HG03060 (cell line): ENCODE results near the gene ZMAT3.
"Not testable (repeated sequence)": the region's sequence is repeated elsewhere in the genome, so short reads cannot be mapped to it uniquely, and the experiment has no call there.

ENCODE experiments used
- ATAC-seq: cut with Tn5 transposase; IDR thresholded peaks from one replicate; pipeline ENCODE4 v1.9.1; 2021; ENCODE audit warnings: low read depth, moderate number of reproducible peaks; ENCODE audit not compliant: unreplicated experiment

The ZMAT3 gene

DNA sequence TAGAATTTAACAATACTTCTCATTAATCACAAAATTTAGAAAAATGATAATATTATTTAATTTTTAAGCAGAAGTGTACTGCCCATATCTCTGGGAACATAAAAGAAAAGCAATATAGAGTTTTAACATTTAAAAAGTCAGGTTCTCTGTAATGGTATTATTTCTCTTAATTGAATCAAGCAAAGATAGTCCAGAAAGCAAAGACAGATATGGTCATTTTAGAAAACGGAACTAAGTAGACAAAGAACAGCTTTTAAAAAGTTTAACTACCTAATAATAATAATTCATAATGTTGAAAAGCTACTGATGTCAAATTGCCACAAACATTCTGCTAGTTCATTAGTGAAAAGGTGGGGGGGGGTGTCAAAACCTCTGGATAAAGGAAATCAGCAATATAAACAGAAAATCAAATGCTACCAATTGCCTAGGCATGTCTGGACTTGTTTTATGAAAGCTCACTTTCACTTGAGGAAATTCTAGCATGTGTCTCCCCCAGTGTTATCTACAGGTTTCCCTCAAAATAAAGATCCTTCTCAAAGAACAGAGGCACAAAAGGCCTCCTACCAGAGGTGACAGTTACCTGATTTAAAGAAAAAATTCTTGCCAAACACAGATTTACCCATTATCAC lies 1.7 kb downstream of the ZMAT3 start:
- ATAC-seq, result no peak

DNA sequence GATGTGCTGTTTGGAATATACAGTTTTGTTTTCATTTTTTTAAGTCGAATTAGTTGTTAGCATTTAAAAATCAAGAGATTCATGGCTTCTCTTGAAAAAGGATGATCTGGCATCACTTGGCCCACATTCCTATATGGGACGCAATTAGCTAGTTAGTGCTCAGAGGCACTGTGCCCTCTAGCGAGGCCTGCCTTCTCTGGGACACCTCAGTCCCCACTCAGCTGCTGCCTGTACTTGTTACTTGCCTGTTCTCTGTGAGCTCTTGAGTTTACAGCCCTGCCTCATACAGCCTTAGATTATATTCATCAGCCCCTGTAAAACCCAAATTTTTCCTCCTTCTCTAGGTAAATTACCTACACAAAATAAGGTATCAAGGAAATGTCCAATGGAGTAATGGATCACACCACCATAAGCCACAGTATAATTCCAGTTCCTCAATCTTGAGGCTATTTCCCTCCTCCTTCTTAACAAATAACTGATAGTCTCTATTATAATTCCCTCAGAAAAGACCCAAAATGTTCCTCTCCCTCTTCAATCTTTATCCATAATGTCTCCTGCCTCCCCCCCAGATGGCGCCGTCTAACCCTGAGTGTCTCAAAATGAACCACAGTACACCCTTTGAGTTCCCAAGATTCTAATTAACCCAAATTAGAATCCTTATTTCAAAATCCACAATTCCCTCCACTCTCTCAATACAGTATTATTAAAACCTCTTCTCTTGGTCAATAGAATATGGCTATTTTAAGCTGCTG lies 2.7 kb downstream of the ZMAT3 start:
- ATAC-seq, result no peak

DNA sequence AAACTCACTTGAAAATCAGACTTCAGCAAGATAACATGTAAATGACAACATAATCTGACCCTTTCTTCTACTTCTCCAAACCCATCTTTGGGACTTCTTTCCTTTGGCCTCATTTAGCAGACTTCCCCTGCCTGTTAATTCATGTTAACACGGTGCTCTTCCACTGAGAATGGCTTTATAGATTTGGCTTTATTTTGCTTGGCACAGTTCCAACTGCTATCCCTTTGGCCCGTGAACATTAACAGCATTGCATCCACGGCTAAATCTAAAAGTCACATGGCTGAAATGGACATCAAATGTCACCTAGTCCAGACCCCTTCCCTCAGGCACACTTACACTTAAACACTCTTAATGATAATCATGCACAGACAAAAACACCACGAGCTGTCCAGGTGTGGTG lies 3.8 kb downstream of the ZMAT3 start:
- ATAC-seq, result no peak

DNA sequence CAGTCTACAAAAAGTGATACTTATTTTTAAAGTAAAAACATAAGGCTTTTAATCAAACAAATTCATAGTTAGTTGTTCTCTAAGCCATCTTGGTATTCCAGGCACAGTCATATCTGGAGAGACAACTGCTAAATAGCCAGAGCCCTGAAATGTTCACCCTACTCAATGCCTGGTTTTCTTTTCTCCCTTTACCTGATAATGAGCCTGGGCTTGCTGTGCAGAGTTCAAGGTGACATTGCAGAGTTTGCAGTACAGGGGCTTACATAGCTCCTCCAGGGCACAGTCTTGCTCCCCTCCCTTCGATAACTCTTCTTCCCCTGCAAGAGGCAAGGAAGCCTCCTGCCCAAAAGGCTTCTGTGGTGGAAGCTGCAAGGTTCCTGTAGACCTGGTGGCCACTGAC lies 4.3 kb downstream of the ZMAT3 start:
- ATAC-seq, result no peak

DNA sequence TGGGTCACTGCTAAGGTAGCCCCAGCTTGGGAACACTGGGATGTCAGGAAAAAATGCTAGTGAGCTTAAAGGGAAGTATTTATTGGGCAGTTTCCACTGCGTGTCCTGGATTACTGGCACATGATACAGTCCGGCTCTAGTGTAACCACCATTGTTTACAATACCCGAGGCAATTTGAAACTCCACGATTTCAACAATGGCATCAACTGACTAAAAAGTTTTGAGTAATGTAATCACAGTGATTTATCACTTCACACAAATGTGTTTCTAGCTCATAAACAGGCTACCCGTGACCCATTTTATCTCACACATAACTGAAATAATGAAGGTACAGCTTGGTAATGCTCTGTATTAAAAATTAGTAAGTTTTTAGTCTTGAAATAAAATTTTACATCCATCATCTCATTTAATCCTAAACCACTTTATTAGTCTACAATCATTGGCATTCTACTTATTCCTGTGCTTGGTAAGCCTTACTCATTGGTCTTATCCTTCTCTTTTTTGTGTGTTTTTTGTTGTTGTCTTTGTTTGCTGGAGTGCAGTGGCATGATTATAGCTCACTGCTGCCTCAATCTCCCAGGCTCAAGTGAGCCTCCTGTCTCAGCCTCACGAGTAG lies 7.6 kb downstream of the ZMAT3 start:
- ATAC-seq, result no peak

DNA sequence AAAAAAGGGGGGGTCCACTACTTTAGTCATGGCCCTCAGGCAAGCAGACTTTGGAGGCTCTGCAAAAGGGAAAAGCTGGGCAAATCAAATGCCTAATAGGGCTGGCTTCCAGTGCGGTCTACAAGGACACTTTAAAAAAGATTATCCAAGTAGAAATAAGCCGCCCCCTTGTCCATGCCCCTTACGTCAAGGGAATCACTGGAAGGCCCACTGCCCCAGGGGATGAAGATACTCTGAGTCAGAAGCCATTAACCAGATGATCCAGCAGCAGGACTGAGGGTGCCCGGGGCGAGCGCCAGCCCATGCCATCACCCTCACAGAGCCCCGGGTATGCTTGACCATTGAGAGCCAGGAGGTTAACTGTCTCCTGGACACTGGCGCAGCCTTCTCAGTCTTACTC lies 15.3 kb downstream of the ZMAT3 start:
- ATAC-seq, result no peak

DNA sequence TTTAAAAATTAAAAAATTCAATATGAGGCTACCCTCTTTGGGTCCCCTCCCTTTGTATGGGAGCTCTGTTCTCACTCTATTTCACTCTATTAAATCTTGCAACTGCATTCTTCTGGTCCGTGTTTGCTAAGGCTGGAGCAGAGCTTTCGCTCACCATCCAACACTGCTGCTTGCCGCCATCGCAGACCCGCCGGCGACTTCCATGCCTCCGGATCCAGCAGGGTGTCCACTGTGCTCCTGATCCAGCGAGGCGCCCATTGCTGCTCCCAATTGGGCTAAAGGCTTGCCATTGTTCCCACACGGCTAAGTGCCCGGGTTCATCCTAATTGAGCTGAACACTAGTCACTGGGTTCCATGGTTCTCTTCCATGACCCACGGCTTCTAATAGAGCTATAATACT lies 17.0 kb downstream of the ZMAT3 start:
- not testable (repeated sequence) for ATAC-seq

DNA sequence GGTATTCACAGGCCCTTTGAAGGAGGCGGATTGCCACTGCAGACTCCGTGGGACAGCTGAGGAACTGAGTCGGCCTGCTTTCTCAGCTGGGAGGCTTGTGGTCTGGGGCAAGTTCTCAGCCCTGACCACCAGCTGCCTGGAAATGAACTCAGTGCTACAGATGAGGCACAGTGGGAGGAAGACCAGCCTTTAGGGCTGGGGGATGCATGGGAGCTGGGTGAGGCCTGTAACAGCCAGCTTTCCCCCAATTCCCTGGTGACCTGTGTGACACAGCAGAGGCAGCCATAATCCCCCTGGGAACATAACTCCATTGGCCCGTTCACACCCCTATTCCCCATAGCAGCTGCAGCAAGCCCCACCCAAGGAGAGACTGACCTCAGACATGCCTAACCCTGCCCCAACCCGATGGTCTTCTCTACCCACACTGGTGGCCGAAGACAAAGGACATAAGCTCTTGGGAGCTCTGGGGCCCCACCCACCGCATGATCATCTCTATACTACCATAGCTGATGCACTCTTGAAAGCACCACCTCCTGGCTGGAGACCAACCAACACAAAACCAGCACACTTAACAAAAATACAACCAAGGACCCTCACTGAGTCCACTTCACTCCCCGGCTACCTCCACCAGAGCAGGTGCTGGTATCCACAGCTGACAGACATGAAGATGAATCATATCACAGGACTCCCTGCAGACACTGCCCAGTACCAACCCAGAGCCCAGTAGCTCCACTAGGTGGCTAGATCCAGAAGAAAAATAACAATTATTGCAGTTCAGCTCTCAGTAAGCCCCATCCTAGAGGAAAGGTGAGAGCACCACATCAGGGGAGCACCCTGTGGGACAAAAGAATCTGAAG lies 24.9 kb downstream of the ZMAT3 start:
- ATAC-seq, result peak; percentile 82

DNA sequence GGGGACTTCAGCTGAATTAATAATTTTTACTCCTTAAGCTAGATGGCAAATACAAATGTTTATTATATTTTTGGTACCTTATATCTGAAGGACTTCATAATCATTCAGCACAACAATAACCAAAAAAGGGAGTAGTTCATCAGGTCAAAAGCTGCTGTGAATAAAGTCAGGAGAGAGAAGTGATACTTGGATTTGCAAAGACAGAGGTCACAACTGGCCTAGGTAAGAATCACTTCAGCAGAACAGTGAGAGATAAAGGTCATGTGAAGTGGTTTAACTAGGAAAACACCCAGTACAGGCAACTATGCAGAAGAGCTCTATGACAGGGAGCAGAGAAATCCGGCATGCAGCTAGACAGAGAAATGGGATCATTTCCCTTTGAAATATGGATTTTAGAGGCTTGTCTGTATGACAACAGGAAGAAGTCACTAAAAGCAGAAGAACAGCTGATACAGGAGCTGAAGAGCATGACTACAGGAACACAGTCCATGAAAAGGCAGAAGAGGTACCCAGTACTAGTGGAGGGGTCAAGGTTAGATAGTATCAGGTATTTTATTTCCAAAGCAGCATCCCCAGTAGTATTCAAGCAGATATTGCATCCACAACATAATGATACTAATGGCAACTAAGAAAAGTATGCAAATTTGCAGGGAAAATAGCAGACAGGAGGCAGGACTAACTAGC lies 25.7 kb downstream of the ZMAT3 start:
- ATAC-seq, result peak; percentile 35

DNA sequence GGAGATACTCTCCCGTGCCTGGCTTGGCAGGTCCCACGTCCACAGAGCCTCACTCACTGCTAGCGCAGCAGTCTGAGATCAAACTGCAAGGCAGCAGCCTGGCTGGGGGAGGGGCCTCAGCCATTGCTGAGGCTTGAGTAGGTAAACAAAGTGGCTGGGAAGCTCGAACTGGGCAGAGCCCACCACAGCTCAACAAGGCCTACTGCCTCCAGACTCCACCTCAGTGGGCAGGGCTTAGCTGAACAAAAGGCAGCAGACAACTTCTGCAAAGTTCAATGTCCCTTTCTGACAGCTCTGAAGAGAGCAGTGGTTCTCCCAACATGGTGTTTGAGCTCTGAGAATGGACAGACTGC lies 32.7 kb downstream of the ZMAT3 start:
- ATAC-seq, result not testable (repeated sequence)

DNA sequence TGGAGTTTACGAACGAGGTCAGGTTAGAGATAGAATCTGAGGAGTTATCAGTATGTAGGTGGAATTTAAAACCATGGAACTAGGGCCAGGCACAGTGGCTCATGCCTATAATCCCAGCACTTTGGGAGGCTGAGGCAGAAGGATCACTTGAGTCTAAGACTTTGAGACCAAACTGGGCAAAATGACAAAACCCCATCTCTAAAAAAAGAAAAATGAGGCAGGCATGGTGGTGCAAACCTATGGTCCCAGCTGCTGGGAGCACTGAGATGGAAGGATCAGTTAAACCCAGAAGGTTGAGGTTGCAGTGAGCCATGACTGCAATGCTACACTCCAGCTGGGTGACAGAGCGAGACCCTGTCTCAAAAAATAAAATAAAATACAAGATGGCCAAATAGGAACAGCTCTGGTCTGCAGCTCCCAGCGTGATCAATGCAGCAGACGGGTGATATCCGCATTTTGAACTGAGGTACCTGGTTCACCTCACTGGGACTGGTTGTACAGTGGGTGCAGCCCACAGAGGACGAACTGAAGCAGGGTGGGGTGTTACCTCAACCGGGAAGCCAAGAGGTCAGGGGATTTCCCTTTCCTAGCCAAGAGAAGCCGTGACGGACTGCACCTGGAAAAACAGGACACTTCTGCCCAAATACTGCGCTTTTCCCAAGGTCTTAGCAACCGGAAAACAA lies 33.3 kb downstream of the ZMAT3 start:
- ATAC-seq, result no peak

DNA sequence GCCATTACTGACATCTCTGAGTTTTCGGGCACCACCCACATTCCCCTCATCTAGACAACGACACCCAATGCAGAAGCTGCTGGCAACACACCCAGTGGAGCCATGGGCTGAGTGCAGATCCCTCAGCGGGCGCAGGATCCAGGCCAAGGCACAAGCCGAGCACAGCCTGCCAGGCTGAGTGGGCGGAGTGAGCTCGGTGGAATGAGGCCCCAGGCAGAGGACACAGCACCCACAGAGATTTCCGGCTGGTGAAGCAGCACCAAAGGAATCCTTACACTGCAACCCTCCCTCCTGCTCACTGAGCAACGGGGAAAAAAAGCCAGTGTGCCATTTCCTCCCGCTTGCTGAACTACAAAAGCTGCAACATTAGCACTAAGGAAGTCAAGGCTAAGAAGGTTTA lies 34.3 kb downstream of the ZMAT3 start:
- ATAC-seq, result no peak

DNA sequence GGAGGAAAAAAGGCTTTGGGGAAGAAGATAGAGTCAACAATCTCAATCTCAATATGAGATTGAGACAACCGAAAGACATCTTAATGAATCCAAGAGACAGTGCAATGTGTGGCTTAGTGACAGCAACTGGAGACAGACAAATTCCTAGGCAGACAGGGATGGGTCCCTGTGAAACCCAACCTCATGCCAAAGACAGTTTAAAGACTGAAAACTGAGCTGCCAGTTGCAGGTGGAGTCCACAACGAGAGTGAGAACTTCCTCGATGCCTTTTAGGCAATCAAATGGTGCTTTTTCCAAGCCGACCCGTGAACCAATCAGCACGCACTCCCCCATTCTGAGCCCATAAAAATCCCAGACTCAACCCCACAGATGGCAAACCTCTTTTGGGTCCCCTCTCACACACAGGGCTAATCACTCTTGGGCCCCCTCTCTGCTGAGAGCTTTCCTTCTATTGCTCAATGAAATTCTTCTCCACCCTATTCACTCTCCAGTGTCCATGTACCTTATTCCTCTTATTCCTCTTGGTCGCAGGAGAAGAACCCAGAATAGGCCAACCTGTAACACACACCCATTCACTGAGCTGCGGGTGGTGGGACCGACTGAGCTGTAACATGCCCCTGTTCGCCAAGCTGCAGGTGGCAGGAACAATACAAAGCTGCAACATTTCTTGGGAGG lies 34.8 kb downstream of the ZMAT3 start:
- no peak for ATAC-seq

DNA sequence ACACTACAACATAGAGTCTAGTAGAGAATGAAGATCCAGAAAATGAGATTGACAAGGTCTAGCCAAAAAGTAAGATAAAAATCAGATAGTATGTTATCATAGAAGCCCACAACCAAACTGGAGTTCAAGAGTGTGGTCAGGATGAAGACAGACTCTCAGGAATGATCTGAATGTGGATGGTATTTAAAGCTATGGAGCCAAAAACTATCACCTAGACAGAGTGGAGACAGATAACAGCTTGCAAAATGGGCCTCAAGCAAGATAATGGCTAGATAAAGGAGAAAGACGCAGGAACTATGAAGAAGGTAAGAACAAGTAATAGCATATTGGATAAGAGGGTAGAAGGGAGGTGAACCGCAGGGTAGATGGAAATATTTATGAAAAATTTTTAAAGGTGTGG lies 35.4 kb downstream of the ZMAT3 start:
- no peak for ATAC-seq

DNA sequence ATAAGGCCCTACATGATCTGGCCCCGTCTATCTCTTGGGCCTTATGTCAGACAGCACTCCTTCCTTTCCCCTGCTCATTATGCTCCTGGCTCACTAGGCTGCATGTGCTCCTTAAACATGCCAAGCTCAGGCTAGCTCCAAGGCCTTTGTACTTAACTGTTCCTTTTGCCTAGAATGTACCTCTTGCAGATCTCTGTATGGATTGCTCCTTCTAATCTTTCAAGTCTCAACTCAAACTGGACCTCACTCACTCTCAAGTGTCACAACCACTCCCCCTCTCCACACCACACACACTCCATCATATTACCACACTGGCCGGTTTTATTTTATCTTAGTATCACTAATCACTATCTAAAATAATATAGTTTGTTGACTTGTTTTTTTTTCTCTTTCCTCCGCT lies 36.4 kb downstream of the ZMAT3 start:
- ATAC-seq, result no peak

DNA sequence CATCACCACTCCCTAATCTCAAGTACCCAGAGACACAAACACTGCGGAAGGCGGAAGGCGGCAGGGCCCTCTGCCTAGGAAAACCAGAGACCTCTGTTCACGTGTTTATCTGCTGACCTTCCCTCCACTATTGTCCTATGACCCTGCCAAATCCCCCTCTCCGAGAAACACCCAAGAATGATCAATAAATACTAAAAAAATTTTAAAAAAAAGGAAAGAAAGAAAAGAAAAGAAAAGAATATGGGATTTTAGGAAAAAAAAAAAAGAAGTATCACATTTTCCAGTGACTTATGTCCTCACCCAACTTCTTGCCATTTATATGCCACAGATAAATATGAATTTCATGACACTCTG lies 38.3 kb downstream of the ZMAT3 start:
- not testable (repeated sequence) for ATAC-seq

DNA sequence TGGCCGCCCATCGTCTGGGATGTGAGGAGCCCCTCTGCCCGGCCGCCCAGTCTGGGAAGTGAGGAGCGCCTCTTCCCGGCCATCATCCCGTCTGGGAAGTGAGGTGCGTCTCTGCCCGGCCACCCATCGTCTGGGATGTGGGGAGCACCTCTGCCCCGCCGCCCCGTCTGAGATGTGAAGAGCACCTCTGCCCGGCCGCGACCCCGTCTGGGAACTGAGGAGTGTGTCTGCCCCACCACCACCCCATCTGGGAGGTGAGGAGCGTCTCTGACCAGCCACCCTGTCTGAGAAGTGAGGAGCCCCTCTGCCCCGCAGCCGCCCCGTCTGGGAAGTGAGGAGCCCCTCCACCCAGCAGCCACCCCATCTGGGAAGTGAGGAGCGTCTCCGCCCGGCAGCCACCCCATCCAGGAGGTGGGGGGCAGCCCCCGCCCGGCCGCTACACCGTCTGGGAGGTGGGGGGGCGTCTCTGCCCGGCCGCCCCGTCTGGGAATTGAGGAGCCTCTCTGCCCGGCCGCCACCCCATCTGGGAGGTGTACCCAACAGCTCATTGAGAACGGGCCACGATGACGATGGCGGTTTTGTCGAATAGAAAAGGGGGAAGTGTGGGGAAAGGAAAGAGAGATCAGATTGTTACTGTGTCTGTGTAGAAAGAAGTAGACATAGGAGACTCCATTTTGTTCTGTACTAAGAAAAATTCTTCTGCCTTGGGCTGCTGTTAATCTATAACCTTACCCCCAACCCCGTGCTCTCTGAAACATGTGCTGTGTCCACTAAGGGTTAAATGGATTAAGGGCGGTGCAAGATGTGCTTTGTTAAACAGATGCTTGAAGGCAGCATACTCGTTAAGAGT lies 38.9 kb downstream of the ZMAT3 start:
- not testable (repeated sequence) for ATAC-seq

DNA sequence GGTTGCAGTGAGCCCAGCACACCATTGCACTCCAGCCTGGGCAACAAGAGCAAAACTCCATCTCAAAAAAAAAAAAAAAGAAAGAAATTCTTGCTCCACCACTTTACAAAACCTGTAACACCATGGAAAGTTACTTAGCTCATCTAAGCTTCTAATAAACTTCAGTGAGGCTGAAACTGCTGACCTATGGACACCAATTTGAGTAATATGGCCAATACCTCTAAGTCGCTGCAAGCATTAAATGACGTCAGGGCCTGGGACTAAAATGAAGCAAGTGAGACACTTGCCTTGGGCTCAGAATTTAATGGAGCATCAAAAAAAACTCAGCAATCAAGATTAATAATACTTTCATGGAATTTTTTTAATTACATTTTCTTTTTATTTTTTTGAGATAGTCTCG lies 42.5 kb downstream of the ZMAT3 start:
- no peak for ATAC-seq

DNA sequence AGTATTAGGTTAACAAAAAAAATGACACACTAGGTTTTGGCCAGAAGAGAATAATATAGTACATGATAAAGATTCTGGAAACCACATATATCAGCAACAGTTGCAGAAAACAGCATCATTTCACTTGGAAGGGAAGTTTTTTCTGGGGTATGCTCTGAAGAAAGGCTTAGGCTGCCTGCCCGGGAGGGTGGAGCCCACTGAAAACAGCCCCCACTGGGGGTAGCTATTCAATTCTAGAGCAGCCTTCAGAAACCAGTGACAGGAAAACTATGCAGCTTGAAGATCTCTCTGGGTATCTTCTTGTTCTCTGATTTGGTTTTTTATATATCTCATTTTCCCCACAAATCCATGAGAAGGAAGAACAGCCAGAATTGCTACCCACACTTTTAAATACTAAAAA lies 43.2 kb downstream of the ZMAT3 start:
- no peak for ATAC-seq
